ENCODE measurements around the gene ZNF254.
"Not testable (repeated sequence)": the region's sequence is repeated elsewhere in the genome, so short reads cannot be mapped to it uniquely, and the experiment has no call there.

The ZNF254 gene

GRCh38 chr19:24073807-24074206 is 13.2 kb upstream of the ZNF254 start:
- DNase-seq = no peak

- peak; percentile 27 for DNase-seq
These were observed 12.1 kb upstream of the ZNF254 start for GRCh38 chr19:24074720-24075454.

DNA sequence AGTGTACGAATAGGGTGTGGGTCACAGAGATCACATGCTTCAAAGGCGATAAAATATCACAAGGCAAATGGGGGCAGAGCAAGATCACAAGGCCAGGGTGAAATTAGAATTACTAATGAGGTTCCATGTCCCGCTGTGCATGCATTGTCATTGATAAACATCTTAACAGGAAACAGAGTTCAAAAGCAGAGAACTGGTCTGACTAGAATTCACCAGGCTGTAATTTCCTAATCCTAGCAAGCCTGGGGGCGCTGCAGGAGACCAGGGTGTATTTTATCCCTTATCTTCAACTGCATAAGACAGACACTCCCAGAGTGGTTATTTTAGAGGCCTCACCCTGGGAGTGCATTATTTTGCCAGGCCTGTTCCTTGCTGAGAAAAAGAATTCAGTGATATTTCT is 11.5 kb upstream of the ZNF254 start:
- not testable (repeated sequence) for DNase-seq

DNA sequence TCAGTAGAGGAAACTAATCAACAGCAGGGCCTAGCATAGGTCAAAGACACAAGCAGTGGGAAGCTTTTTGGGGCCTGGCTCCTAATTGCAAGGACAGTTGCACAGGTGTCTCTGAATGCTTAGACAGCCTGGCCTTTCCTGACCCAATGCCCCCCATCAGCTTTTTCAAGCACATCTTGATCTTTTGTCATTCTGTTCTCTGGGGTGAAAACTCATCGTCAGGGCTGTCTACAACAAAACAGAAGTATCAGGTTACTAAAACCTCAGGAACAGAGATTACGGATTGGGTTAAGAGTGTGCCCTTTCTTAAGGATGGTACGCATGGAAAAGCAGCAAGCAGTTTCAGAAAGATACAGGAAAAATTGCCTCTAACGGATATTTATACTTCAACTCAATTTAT is 8.3 kb upstream of the ZNF254 start:
- DNase-seq = no peak

DNA sequence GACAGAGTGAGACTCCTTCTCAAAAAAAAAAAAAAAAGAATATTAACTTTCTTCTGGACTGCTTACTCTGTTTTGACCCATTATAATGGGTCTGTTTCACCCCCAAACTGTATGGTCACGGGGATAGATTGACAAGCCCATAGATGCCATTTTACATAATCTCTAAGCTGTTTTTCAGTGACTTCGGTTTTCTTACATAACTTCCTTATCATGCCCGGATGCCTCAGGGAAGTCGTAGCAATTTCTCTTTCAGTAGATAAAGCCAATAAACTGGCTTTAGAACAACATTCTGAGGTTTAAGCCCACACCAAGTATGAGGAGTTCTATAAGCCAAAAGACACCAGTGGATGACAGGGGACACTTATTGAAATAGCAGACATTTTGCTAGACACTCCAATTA is 5.9 kb upstream of the ZNF254 start:
- DNase-seq = no peak

DNA sequence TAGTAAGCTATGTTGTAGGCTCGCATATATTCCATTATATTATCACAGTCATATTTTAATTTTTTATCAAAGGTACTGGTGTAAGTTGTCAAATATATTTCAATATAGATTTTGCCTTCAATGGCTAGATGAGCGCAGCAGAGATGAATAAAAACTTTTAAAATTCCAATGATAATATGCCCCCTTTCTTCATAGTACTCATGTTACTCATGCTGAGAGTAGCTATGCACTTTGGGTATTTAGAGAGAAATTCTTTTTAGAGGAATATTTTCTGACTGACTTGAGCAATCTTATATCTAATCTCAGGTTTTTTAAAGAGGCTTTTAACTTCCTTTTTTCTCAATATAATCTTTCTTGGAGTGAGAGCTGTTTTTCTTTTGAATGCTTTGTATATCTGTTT is 11.4 kb downstream of the ZNF254 start:
- no peak for DNase-seq

DNA sequence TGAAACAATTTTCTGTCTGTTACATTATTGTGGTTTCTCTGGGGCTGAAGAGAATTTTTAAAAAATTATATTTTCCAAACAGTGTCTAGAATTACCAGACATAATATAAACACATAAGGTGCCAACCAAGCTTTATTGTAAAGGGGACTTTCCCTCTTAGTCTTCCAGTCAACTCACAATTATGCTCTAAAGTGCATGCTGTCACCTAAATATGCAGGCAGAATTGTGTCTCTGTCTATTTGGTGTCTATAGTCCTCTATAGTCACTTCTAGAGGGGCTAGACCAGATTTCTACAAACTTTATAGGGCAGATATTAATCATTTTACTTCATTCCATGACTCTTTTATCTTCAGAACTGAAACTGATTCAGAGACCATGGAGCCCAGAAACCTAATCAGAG is 12.8 kb downstream of the ZNF254 start:
- no peak for DNase-seq

GRCh38 chr19:24100597-24100996 is 13.6 kb downstream of the ZNF254 start:
- DNase-seq = not testable (repeated sequence)

DNA sequence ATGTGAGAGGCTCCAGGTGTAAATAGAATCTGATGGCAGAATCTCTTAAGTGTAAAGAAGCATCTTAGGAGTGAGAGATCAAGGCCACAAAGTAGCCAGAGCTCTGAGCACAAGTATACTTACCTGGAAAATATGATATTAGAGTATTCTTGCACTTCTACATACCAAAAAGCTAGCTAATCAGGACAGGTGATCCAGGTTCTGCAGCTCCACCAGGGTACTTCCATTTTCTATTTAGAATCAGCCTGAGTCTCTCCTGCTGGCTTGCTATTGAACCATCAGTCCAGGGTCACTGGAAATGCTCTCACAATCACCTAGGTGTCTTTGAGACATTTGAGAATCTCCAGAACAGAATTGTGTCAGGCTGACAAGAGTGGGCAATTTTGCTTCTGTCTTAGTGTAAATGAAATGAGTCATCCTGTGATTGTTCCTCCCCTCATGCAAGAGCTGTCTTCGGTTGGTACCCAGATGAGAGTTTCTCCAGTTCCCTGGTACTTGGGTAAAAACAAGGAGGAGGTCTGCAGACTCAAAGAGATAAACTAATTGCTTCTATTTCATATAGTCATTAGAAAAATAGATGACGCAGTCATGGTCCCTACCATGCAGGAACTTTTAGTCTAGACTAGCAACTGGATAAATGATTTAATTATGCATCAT is 14.6 kb downstream of the ZNF254 start:
- DNase-seq = no peak

DNA sequence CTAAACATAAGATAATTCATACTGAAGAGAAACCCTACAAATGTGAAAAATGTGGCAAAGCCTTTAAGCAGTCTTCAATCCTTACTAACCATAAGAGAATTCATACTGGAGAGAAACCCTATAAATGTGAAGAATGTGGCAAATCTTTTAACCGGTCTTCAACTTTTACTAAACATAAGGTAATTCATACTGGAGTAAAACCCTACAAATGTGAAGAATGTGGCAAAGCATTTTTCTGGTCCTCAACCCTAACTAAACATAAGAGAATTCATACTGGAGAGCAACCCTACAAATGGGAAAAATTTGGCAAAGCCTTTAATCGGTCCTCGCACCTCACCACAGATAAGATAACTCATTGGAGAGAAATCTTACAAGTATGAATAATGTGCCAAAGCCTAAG is 40.6 kb downstream of the ZNF254 start:
- DNase-seq = no peak

- no peak for DNase-seq
These were observed 53.1 kb downstream of the ZNF254 start for GRCh38 chr19:24140099-24140498.

DNA sequence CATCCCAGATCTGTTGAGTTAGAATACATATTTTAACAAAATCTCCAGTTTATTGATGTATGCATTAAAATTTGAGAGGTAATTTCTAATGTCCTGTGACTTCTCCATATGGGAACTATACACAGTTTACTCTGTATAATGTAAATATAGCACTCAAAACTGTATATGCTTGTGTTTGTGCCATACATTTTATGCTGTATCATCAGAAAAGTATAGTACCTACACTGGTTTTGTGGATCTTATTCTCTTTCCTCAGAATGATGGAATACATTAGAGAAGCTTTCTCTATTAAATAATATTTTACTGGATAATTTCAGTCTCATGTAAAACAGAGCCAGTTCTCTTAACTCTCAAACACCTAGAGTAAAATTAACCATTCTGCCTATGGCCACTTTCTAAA is 53.6 kb downstream of the ZNF254 start:
- no peak for DNase-seq

DNA sequence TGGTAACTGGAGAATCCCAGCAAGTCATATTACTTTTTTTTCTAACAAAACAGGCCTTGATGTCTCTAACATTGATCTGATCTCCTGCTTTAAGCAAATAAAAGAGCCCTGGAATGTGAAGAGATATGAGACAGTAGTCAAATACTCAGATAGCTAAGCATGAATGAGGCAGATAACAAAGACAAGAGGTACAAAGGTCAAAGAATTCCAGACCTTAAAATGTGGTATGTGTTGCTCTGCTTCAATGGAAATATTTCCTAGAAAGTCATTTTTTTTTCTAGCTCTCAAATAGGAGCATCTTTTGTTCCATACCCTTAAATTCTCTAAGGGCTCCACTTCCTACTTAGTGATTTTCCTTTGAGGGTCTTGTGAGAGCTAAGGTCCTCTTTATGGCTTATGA is 54.6 kb downstream of the ZNF254 start:
- no peak for DNase-seq

GRCh38 chr19:24142771-24143170 is 55.8 kb downstream of the ZNF254 start:
- DNase-seq = no peak

- DNase-seq = no peak
These were observed 72.7 kb downstream of the ZNF254 start for GRCh38 chr19:24159707-24160106.

DNA sequence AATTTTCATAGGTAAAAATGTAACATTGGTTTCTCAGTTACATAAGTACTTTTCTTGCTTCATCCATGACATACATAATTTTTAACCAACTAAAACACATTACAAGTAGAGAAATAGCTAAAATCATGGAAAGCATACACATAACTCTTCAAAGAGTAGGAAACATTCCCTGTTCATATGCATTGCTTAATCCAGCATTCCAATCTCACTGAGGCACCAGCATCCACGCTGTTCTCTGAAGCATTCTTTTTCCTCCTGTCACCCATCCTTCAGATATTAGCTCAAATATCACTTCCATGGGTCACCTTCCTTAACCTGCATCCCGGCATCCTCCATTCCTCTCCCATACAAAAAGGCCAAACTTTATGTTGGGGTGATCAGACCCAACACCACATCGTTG is 79.1 kb downstream of the ZNF254 start:
- no peak for DNase-seq

DNA sequence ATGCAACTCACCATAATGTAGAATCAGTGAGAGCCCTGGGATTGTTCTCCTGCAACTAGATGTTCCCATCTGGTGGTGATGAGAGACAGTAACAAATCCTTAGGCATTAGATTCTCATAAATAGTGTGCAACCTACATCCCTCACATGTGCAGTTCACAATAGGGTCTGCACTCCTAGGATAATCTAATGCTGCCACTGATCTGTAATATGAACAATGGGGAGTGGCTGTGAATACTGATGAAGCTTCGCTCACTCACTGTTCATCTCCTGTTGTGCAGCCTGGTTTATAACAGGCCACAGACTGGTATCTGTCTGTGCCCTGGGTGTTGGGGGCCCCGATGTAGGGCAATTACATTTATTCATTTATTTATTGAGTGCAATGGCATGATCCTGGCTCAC is 86.9 kb downstream of the ZNF254 start:
- no peak for DNase-seq

DNA sequence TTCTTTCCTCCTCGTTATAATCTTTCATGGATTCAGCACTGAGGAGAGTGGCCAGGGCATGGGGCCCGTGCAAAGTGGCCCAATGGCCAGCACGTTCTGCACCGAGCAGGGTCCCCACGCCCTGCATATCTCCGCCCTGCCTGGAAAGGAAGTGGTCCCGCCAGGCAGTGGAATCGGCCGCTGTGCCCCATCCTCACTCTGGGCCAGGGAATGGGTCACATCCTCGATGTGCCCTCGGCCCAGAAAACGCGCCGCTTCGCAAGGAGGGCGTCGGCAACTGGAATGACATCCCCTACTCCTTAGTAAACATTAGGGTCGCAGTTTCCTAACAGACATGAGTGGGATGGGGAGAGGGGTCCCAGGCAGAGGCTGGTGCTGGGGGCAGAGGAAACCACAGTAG is 90.7 kb downstream of the ZNF254 start:
- no peak for DNase-seq

- no peak for DNase-seq
These were observed 91.2 kb downstream of the ZNF254 start for GRCh38 chr19:24178207-24178606.
